DMS114 treated with DMSO at 0.1 percent for 48 hours (cell line): Measurements from ENCODE around the gene TRAPPC2.
"Not testable (repeated sequence)": the region's sequence is repeated elsewhere in the genome, so short reads cannot be mapped to it uniquely, and the experiment has no call there.

ENCODE experiments used
- DNase-seq: peaks from one replicate; lab custom pipeline; 2025; ENCODE audit not compliant: unreplicated experiment; lab: John Stamatoyannopoulos, UW

TRAPPC2 gene

GRCh38 chrX:13670197-13670596 is 64.2 kb downstream of the TRAPPC2 start:
- no peak for DNase-seq

GRCh38 chrX:13669755-13670154 is 64.7 kb downstream of the TRAPPC2 start:
- not testable (repeated sequence) for DNase-seq

- DNase-seq: no peak
Measured at GRCh38 chrX:13669246-13669737, 65.1 kb downstream of the TRAPPC2 start.

GRCh38 chrX:13667919-13668318 is 66.5 kb downstream of the TRAPPC2 start:
- no peak for DNase-seq

GRCh38 chrX:13666836-13667235 is 67.6 kb downstream of the TRAPPC2 start:
- no peak for DNase-seq

GRCh38 chrX:13664020-13664419 is 70.4 kb downstream of the TRAPPC2 start:
- no peak for DNase-seq

- no peak for DNase-seq
Measured at GRCh38 chrX:13662355-13662791, 72.0 kb downstream of the TRAPPC2 start.
